ENCODE data around the gene MSH5. TPM values are rescaled to one million over a fixed set of nuclear protein-coding genes. Genes with fewer than 3 reads are reported as not detected.

MSH5 gene
- total RNA-seq, 1 experiment from 2014 or later, result 22.7 TPM

GRCh38 chr6:31733734-31734133 lies 6.1 kb upstream of the MSH5 start:
- no TSS peak for BruUV-seq (replicated peaks)

GRCh38 chr6:31734247-31734820 lies 5.5 kb upstream of the MSH5 start:
- H3K4me3 ChIP-seq (ENCODE audit: low read length), result peak overlapping the region; percentile 85
- TF ChIP-seq CTCF (conservative IDR thresholded peaks at IDR 0.05; ENCODE audit: low read depth, low read length) (no peak), EZH2phosphoT487 (IDR thresholded peaks at IDR 0.05; ENCODE audit: borderline replicate concordance, low read length) (no peak), EZH2 (IDR thresholded peaks at IDR 0.05; ENCODE audit: low read length, unreplicated experiment) (no peak)
- peaks cover 4% of the 10 kb centered on the region for H3F3A ChIP-seq (ENCODE audit: low read length, unreplicated experiment)
- H3K27me3 ChIP-seq (ENCODE audit: low read length), result no peaks in the 10 kb centered on the region
- H3K4me2 ChIP-seq (ENCODE audit: low read length), result peak overlapping the region; percentile 85
- ChIA-PET POLR2A (ENCODE audit: unreplicated experiment) (no interaction called here), CTCF (no interaction called here)
- BruUV-seq (replicated peaks), result no TSS peak
- intact Hi-C loops (cut with micrococcal nuclease), result no loop called here
- ATAC-seq (no peak), DNase-seq (no peak)
- peak overlapping the region; percentile 87 for H3K27ac ChIP-seq (ENCODE audit: low read length)
- H4K20me1 ChIP-seq (ENCODE audit: low read length), result peaks cover 13% of the 10 kb centered on the region
- H3K9me2 ChIP-seq (replicated peaks; ENCODE audit: low read length), result no peaks in the 10 kb centered on the region
- H3K79me2 ChIP-seq (ENCODE audit: low read length), result peaks cover 41% of the 10 kb centered on the region
- H3K9ac ChIP-seq (ENCODE audit: low read length), result peak overlapping the region; percentile 91
- H3K36me3 ChIP-seq (ENCODE audit: low read depth, low read length), result peaks cover 35% of the 10 kb centered on the region
- no peaks in the 10 kb centered on the region for H3K9me3 ChIP-seq (ENCODE audit: low read length)
- H2AFZ ChIP-seq (ENCODE audit: low read length), result no peak overlapping the region
- H3K4me1 ChIP-seq (ENCODE audit: insufficient read depth, low read length), result peaks cover 40% of the 10 kb centered on the region

More at GRCh38 chr6:31733734-31734133, 6.1 kb upstream of the MSH5 start:
- TF ChIP-seq CTCF (conservative IDR thresholded peaks at IDR 0.05; ENCODE audit: low read depth, low read length) (no peak), EZH2 (IDR thresholded peaks at IDR 0.05; ENCODE audit: low read length, unreplicated experiment) (no peak), EZH2phosphoT487 (IDR thresholded peaks at IDR 0.05; ENCODE audit: borderline replicate concordance, low read length) (no peak)
- no peaks in the 10 kb centered on the region for H3K9me2 ChIP-seq (replicated peaks; ENCODE audit: low read length)
- no peaks in the 10 kb centered on the region for H3K27me3 ChIP-seq (ENCODE audit: low read length)
- peaks cover 35% of the 10 kb centered on the region for H3K36me3 ChIP-seq (ENCODE audit: low read depth, low read length)
- no peak overlapping the region for H3K27ac ChIP-seq (ENCODE audit: low read length)
- peak overlapping the region; percentile 85 for H3K4me3 ChIP-seq (ENCODE audit: low read length)
- POLR2A ChIA-PET (ENCODE audit: unreplicated experiment), result no interaction called here
- peak overlapping the region; percentile 85 for H3K4me2 ChIP-seq (ENCODE audit: low read length)
- peaks cover 4% of the 10 kb centered on the region for H3F3A ChIP-seq (ENCODE audit: low read length, unreplicated experiment)
- H3K9me3 ChIP-seq (ENCODE audit: low read length), result no peaks in the 10 kb centered on the region
- intact Hi-C loops (cut with micrococcal nuclease), result no loop called here
- no peak overlapping the region for H3K9ac ChIP-seq (ENCODE audit: low read length)
- ATAC-seq, result no peak
- peaks cover 35% of the 10 kb centered on the region for H3K4me1 ChIP-seq (ENCODE audit: insufficient read depth, low read length)
- no peak overlapping the region for H2AFZ ChIP-seq (ENCODE audit: low read length)
- CTCF ChIA-PET, result no interaction called here
- no peak for DNase-seq
- H4K20me1 ChIP-seq (ENCODE audit: low read length), result peaks cover 13% of the 10 kb centered on the region
- H3K79me2 ChIP-seq (ENCODE audit: low read length), result peaks cover 41% of the 10 kb centered on the region

GRCh38 chr6:31734821-31735406 lies 4.9 kb upstream of the MSH5 start:
- ChIA-PET CTCF (interaction anchor here (0.6 kb wide), 1 partner anchor 61 kb away, joined by 3 read pairs; no protein-coding TSS in a partner anchor), POLR2A (ENCODE audit: unreplicated experiment) (interaction anchor here (1.3 kb wide), 1 partner anchor 92 kb away, joined by 4 read pairs; the partner anchor contains the start of gene HSPA1B)
- H3K4me1 ChIP-seq (ENCODE audit: insufficient read depth, low read length), result peaks cover 41% of the 10 kb centered on the region
- peak overlapping the region; percentile 87 for H3K27ac ChIP-seq (ENCODE audit: low read length)
- no peak overlapping the region for H2AFZ ChIP-seq (ENCODE audit: low read length)
- peaks cover 35% of the 10 kb centered on the region for H3K36me3 ChIP-seq (ENCODE audit: low read depth, low read length)
- BruUV-seq (replicated peaks), result no TSS peak
- peak; percentile 17 for ATAC-seq
- H3K4me3 ChIP-seq (ENCODE audit: low read length), result peak overlapping the region; percentile 85
- peak overlapping the region; percentile 85 for H3K4me2 ChIP-seq (ENCODE audit: low read length)
- peaks cover 13% of the 10 kb centered on the region for H4K20me1 ChIP-seq (ENCODE audit: low read length)
- TF ChIP-seq EZH2 (IDR thresholded peaks at IDR 0.05; ENCODE audit: low read length, unreplicated experiment), result no peak
- no peak for TF ChIP-seq EZH2phosphoT487 (IDR thresholded peaks at IDR 0.05; ENCODE audit: borderline replicate concordance, low read length)
- TF ChIP-seq CTCF (conservative IDR thresholded peaks at IDR 0.05; ENCODE audit: low read depth, low read length), result no peak
- H3K9ac ChIP-seq (ENCODE audit: low read length), result peak overlapping the region; percentile 91
- H3K79me2 ChIP-seq (ENCODE audit: low read length), result peaks cover 41% of the 10 kb centered on the region
- no peaks in the 10 kb centered on the region for H3K9me3 ChIP-seq (ENCODE audit: low read length)
- H3F3A ChIP-seq (ENCODE audit: low read length, unreplicated experiment), result peaks cover 4% of the 10 kb centered on the region
- peak; percentile 70 for DNase-seq
- intact Hi-C loops (cut with micrococcal nuclease), result loop anchor here (5.0 kb wide), 2 partner anchors 82 to 97 kb away; partner anchors contain the start of genes HSPA1A and HSPA1L
- H3K27me3 ChIP-seq (ENCODE audit: low read length), result no peaks in the 10 kb centered on the region
- H3K9me2 ChIP-seq (replicated peaks; ENCODE audit: low read length), result no peaks in the 10 kb centered on the region
